Epithelial cell of esophagus (primary cell): ENCODE measurements around the gene UBE4B.

Experiments used
- DNase-seq: peaks from one replicate; pipeline ENCODE4 v3.0.0; 2010; ENCODE audit warnings: low read depth
- H3K4me3 ChIP-seq: 2 replicates; pipeline ENCODE4 v1.5.1; 2011; ENCODE audit warnings: mild to moderate bottlenecking, low read length, control low read depth
- CTCF ChIP-seq: IDR thresholded peaks from 2 replicates; pipeline ENCODE4 v1.5.1; 2011; ENCODE audit warnings: low read depth, mild to moderate bottlenecking, low read length, control low read depth, inconsistent platforms; ENCODE audit not compliant: insufficient read depth; ENCODE audit errors: missing control alignments

UBE4B gene

GRCh38 chr1:10114746-10115145 is 82.0 kb downstream of the UBE4B start:
- peak; percentile 22 for DNase-seq
- no peak for TF ChIP-seq CTCF
- H3K4me3 ChIP-seq = no peak overlapping the region

- H3K4me3 ChIP-seq = no peak overlapping the region
- DNase-seq = no peak
- TF ChIP-seq CTCF = no peak
These were observed 84.4 kb downstream of the UBE4B start for GRCh38 chr1:10117132-10117531.

- DNase-seq = no peak
- TF ChIP-seq CTCF = no peak
- H3K4me3 ChIP-seq = no peak overlapping the region
These were observed 85.1 kb downstream of the UBE4B start for GRCh38 chr1:10117865-10118264.

GRCh38 chr1:10121688-10122087 is 88.9 kb downstream of the UBE4B start:
- no peak overlapping the region for H3K4me3 ChIP-seq
- TF ChIP-seq CTCF = no peak
- no peak for DNase-seq

- H3K4me3 ChIP-seq = no peak overlapping the region
- no peak for TF ChIP-seq CTCF
- DNase-seq = no peak
These were observed 90.2 kb downstream of the UBE4B start for GRCh38 chr1:10122926-10123325.

- DNase-seq = no peak
- no peak for TF ChIP-seq CTCF
- H3K4me3 ChIP-seq = no peak overlapping the region
These were observed 95.5 kb downstream of the UBE4B start for GRCh38 chr1:10128101-10128765.

- no peak for TF ChIP-seq CTCF
- no peak for DNase-seq
- no peak overlapping the region for H3K4me3 ChIP-seq
These were observed 99.6 kb downstream of the UBE4B start for GRCh38 chr1:10132316-10132715.
